NCI-H526 (cell line): ENCODE results near the gene COMT.

ENCODE experiments used
- DNase-seq, 2 experiments: peaks; one replicate each; lab custom pipeline; 2025; lab: John Stamatoyannopoulos, UW

COMT gene

GRCh38 chr22:20011993-20012740 lies 70.6 kb downstream of the COMT start:
- no peak for DNase-seq

GRCh38 chr22:20012741-20013331 lies 71.3 kb downstream of the COMT start:
- DNase-seq: no peak

- DNase-seq: peak in 1 of 2 experiments; percentile 40
These were observed 71.9 kb downstream of the COMT start for GRCh38 chr22:20013382-20013871.

GRCh38 chr22:20014526-20015186 lies 73.1 kb downstream of the COMT start:
- no peak for DNase-seq

- no peak for DNase-seq
These were observed 73.6 kb downstream of the COMT start for GRCh38 chr22:20015187-20015625.

GRCh38 chr22:20015971-20016733 lies 74.6 kb downstream of the COMT start:
- DNase-seq: peak in 1 of 2 experiments; percentile 75

- DNase-seq: peak; percentile 32 to 93
These were observed 75.4 kb downstream of the COMT start, which contains the start of gene ARVCF for GRCh38 chr22:20016734-20017621. Gene ARVCF, minus strand, starts transcription at chr22:20016823. Its CDS starts 26,029 bp downstream, at chr22:19990794.

- no peak for DNase-seq
These were observed 76.0 kb downstream of the COMT start for GRCh38 chr22:20017622-20017958.

- no peak for DNase-seq
These were observed 76.4 kb downstream of the COMT start for GRCh38 chr22:20018001-20018400.
